Stimulated activated CD4-positive, alpha-beta T cell treated with anti-CD3 and anti-CD28 coated beads, TNF-alpha, amount 100 ng/mL, for 1 hour (primary cell): Measurements from ENCODE around the gene RAB23.
A peak's percentile ranks its signal among the peaks of the same experiment; 100 is the strongest.
"Not testable (repeated sequence)": the region's sequence is repeated elsewhere in the genome, so short reads cannot be mapped to it uniquely, and the experiment has no call there.

Experiments
- DNase-seq, 3 donors: peaks; one replicate each; pipeline ENCODE4 v3.0.0-alpha.2; 2020; ENCODE audit warnings: low read depth in 3 of 3, low spot score in 1 of 3

Gene RAB23

GRCh38 chr6:57243526-57243925 is 21.4 kb upstream of the RAB23 start:
- not testable (repeated sequence) for DNase-seq

DNA sequence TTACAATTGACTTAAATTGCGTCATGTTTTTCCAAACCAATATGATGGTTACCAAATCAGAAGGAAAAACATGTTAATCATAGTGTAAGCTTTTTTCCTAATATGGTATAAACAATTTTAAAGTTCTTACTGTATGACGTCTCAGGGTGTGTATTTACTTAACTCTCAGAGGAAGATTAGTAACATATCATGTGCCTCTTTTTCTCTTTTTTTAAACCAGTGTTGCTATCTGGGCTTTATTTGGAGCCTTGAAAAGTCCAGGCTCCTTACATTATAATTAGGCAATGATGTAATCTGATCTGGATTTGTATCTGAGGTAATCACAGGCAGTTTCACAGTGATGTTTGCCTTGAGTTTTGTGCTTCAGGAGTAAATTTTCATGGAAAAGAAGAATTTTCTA is 20.4 kb upstream of the RAB23 start:
- no peak for DNase-seq

DNA sequence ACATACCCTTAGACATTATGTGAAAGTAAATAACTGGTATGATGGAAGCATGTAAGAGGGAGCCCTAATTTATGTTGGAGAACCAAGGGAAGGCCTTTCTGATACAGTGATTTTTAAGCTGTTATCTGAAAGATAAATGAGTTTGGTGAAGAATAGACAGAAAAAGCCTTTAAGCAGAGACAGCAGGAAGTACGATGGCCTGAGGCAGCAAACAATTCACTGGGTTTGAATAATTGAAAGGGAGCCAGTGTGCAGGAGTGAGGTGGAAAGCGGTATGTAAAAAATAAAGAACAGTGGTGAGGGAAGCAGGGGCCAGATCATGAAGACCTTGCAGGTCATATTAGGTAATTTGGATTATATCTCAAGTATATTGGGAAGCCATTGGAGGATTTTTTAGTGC is 4.1 kb upstream of the RAB23 start:
- no peak for DNase-seq

DNA sequence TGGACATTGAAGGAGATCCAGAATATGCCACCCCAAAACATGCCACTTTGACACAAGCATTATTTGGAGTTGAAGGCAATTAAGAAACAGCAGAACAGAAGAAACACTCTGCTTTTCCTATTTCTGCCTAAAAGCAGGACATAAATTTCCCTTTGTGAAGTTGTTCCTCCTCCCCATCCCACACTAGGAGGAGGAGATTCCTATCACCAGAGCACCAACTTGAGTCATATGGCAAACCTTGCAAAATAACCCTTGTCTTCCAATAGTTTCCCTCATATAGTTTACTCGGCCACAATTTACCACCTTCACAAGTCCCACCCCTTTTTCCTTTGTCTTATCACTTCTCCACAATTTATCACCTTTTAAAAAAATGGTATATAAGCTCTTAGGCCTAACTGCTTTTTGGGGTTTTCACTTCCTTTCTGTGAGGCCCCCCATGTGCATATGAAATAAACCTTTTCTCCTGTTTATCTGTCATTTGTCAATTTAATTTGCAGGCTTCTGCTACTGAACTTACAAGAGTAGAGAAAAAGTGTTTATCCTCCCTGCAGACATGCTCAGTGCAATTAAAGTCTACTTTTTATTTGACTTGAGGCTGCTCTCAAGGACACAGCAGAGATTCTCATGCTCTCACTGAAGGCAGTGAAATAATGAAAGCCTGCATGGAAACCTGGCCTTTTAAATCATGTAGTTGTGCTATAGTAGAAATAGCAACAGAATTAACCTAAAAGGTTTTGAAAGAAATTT is 2.8 kb upstream of the RAB23 start:
- no peak for DNase-seq

DNA sequence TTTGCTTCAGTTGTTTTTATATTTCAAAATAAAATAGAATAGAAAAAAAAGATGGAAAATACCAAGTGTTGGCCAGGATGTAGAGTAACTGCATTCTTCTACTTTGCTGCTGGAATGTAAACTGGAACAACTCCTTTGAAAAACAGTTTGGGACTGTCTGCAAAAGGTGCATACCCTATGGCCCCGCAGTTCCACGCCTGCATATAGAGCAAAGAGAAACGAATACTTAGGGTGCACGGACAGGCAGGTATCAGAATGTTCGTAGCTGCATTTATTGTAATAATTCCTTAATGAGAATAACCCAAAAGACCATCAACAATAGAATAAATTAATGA is 603 bp upstream of the RAB23 start:
- no peak for DNase-seq

DNA sequence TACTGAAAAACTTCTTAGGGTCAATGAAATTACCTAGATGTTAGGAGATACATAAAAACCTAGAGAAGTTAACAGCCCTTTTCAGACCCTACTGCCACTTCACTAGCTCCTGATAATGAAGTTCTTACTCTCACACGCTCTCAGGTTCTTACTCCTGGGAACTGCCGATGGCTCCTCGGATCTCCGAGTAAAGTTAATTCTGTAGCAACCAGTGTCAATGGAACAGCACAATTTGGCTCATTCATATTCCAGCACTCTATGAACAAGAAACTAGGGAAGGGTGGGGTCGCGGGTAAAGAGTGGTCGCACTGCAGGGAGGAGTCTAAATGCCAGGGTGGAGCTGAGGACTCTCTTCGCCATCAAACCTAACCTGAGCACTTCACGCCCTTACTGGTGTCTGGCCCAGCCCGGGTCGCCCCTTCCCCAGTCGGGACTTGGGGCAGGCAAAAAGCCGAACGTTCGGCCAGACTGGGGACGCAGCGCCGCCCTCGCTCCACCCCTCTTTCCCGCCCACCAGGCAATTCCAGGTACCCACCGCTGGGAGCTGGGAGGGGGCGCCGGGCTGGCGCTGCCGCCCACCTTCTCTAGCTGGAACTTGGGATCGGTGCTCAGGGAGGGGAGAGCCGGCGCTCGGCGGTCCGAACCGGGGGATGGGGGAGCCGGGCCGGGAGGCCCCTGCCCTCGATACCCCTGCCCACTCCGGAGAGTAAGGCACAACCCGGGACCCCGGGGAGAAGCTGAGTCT is 744 bp downstream of the RAB23 start:
- peak in 2 of 3 donors; percentile 5 to 21 for DNase-seq

GRCh38 chr6:57220083-57220703 is 1.9 kb downstream of the RAB23 start:
- no peak for DNase-seq

GRCh38 chr6:57217270-57217669 is 4.8 kb downstream of the RAB23 start:
- no peak for DNase-seq

DNA sequence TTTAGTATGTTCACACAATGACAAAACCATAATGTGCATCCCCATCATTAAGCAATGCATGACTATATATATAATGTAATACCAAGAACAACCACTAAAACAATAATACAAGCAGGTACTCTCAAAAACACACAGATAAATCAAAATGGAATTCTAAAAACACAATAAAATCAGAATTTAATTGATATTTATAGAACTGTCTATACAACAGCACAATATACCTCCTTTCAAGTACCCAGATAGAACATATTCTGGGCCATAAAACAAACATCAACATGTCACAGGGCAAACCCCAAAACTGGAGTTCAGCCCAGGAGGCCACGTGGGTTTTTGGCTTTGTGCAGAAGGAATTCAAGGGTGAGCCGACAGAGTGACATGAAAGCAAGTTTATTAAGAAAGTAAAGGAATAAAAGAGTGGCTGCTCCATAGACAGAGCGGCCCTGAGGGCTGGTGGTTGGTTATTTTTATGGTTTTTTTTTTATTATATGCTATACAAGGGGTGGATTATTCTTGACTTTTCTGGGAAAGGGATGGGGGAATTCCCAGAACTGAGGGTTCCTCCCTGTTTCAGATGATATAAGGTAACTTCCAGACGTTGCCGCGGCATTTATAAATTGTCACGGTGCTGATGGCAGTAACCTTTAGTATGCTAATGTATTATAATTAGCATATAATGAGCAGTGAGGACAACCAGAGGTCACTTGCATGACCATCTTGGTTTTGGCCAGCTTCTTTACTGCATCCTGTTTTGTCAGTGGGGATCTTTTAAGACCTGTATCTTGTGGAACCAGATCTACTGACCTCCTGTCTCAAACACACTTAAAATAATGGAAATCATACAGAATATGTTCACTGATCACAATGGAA is 5.6 kb downstream of the RAB23 start:
- no peak for DNase-seq

DNA sequence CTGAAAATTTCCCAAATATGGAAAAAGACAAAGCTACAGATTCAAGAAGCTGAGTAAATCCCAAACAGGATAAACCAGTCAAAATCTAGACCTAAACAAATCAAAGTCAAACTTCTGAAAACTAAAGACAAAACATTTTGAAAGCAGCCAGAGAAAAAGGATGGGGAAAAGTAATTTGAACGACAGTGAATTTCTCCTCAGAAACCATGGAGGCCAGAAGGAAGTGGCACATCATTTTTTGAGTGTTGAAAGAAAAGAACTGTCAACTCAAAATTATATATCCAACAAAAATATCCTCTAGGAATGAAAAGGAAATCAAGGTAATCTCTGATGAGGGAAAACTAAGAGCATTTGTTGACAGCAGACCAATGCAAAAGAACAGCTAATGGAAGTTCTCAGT is 6.8 kb downstream of the RAB23 start:
- no peak for DNase-seq

GRCh38 chr6:57210060-57210459 is 12.0 kb downstream of the RAB23 start:
- DNase-seq, result no peak

DNA sequence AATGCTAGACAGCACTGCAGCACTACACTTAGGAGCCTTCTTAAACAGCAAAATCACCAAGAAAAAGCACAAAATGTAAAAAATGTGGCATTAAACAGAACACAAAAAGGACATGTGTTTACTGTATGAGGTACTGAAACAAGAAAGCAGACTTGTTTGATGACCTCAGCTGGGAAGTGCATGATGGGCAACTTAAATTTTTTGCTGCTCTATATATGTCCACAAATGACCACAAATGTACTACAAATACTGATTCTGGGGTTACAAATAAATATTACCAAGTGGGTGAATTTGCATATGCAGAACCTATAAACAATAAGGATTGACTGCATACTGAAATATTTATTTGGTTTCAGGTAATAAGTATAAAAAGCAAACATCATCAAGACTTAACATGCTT is 13.1 kb downstream of the RAB23 start:
- no peak for DNase-seq

DNA sequence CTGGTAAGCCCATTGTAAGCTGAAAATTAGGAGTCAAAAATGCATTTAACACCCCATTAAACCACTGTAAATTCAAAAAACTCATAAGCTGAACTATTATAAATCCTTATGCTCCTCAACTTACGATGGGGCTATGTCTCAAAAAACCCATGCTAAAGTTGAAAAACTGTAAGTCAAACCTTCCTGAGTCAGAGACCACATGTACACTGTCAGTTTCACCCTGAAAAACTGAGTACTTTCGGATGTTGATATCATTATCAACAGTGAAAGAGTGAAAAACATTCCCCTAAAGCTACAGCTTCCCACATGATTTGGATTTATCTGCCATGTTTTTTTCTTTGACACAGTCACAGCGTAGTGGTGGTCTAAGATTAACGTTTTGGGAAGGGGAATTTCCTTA is 14.2 kb downstream of the RAB23 start:
- no peak for DNase-seq

GRCh38 chr6:57207141-57207540 is 15.0 kb downstream of the RAB23 start:
- no peak for DNase-seq

- no peak for DNase-seq
These were observed 16.4 kb downstream of the RAB23 start for GRCh38 chr6:57205550-57206328.

- DNase-seq, result no peak
These were observed 20.4 kb downstream of the RAB23 start for GRCh38 chr6:57201718-57202117.

GRCh38 chr6:57198926-57199636 is 23.0 kb downstream of the RAB23 start:
- no peak for DNase-seq

- no peak for DNase-seq
These were observed 26.6 kb downstream of the RAB23 start for GRCh38 chr6:57195457-57195856.

DNA sequence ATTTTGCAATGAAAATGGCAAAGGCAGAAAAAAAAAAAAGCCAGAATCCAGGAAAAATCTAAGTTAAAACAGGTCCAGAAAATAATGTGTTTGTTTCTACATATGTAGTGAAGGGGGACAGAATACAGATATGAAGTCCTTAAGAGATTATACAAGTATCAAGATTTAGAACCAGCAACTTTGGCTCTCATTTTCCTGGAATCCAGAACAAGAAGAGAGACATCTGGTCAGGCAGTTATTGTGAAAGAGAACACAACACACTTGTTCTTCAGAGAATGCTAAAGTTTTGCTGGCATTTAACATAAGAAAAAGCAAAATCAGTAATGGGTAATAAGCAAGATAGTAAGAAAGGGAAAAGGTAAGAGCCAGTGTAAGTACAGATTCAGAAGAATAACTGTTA is 28.9 kb downstream of the RAB23 start:
- no peak for DNase-seq

GRCh38 chr6:57190140-57190539 is 32.0 kb downstream of the RAB23 start:
- no peak for DNase-seq
